Nephron progenitor cell (in vitro differentiated cells): ENCODE measurements around the gene ERCC3.

ENCODE experiments used
- DNase-seq: peaks from one replicate; pipeline ENCODE4 v3.0.0; 2021
- H3K27ac Mint-ChIP-seq: 2 replicates; pipeline ENCODE4 v1.8.0; 2021; ENCODE audit warnings: mild to moderate bottlenecking, moderate library complexity, mixed read lengths
- H3K27me3 Mint-ChIP-seq: 2 replicates; pipeline ENCODE4 v1.8.0; 2021; ENCODE audit warnings: mild to moderate bottlenecking, low read depth, mixed read lengths; ENCODE audit not compliant: poor library complexity
- H3K36me3 Mint-ChIP-seq: 2 replicates; pipeline ENCODE4 v1.8.0; 2021; ENCODE audit warnings: low read depth, mixed read lengths
- H3K4me1 Mint-ChIP-seq: 2 replicates; pipeline ENCODE4 v1.8.0; 2021; ENCODE audit warnings: mixed read lengths
- H3K4me3 Mint-ChIP-seq: 2 replicates; pipeline ENCODE4 v1.8.0; 2021; ENCODE audit warnings: mild to moderate bottlenecking, moderate library complexity, mixed read lengths
- H3K9me3 Mint-ChIP-seq: 2 replicates; pipeline ENCODE4 v1.8.0; 2021; ENCODE audit warnings: mild to moderate bottlenecking, moderate library complexity, mixed read lengths
- CTCF ChIP-seq: fragments of 200-600 bp; sonication (generic); IDR thresholded peaks from 2 replicates; pipeline ENCODE4 v1.5.0; 2021; ENCODE audit warnings: antibody characterized with exemption

The ERCC3 gene

DNA sequence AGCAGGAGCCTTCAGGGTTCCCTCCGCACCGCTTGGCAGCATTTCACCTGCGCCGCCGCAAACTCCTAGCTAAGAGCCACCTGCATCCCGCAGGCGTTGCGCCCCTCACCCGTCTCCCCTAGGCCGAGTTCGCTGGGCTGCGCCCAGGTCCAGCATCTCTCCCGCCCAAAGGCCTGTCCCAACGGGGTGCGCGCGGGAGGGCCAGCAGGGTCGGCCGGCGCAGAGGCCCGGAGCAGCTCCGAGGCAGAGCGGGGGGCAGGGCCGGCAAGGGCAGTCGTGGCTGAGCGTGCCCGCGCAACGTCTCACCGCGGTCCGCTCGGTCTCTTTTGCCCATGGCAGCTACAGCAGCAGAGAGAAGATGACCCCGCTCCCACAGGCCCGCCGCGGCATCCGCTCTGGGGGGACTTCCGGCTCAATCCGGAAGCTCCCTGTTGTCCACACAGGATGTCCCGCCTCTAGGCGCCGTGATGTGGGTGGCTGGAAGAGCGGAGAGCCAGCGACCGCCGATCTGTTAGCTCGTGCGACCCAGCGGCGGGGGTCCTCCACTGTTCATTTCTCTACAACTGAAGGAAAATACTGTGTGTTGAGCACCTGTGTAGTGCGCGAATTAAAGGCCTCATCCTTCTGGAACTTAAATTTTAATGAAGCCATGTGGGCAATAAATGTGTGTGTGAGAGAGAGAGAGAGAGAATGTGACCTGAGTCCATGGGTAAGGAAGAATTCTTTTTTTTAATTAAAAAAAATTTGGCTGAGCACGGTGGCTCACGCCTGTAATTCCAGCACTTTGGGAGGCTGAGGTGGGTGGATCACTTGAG lies at the start of gene ERCC3:
TSS of gene ERCC3 (minus strand) at position 397 of the 815 bp plus-strand sequence. CDS start at position 334, 63 bp downstream.
- TF ChIP-seq CTCF = no peak
- Mint-ChIP-seq H3K36me3 (peaks cover 32% of the 10 kb centered on the region), H3K4me1 (peaks cover 25% of the 10 kb centered on the region), H3K4me3 (peak within 1 kb of the TSS; percentile 100), H3K9me3 (peaks cover 3% of the 10 kb centered on the region), H3K27ac (peak within 1 kb of the TSS; percentile 99), H3K27me3 (no peaks in the 10 kb centered on the region)
- peak; percentile 86 for DNase-seq

- H3K9me3 Mint-ChIP-seq = no peaks in the 10 kb centered on the region
- H3K27me3 Mint-ChIP-seq = no peaks in the 10 kb centered on the region
- DNase-seq = no peak
- no peak overlapping the region for H3K4me3 Mint-ChIP-seq
- H3K4me1 Mint-ChIP-seq = peaks cover 16% of the 10 kb centered on the region
- H3K27ac Mint-ChIP-seq = peak overlapping the region; percentile 89
- H3K36me3 Mint-ChIP-seq = peaks cover 41% of the 10 kb centered on the region
- TF ChIP-seq CTCF = no peak
Observed at GRCh38 chr2:127343277-127343676, 49.3 kb upstream of the ERCC3 start.

DNA sequence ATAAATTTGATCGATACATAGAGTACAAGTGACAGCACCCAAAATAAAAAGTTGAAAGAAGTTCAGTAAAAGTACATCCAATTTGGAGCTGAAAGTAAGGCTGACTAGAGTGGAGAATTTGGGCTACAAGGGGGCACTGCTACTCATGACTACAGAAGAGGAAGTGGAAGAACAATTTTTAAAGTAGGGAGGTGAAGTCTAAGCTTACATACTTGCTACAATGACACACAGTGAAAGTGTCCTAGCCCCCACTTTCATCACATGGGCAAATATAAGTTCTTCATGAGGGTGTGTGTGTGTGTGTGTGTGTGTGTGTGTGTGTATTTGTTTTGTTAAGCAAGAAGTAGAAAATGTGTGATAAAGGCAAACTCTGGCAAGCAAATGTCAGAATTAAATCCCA lies 48.2 kb upstream of the ERCC3 start:
- DNase-seq = no peak
- Mint-ChIP-seq H3K27ac (no peak overlapping the region), H3K9me3 (no peaks in the 10 kb centered on the region), H3K4me3 (no peak overlapping the region), H3K27me3 (no peaks in the 10 kb centered on the region), H3K36me3 (peaks cover 45% of the 10 kb centered on the region), H3K4me1 (peaks cover 16% of the 10 kb centered on the region)
- no peak for TF ChIP-seq CTCF

- H3K4me3 Mint-ChIP-seq = no peak overlapping the region
- H3K9me3 Mint-ChIP-seq = no peaks in the 10 kb centered on the region
- no peak for DNase-seq
- H3K4me1 Mint-ChIP-seq = no peaks in the 10 kb centered on the region
- H3K36me3 Mint-ChIP-seq = peaks cover 42% of the 10 kb centered on the region
- no peak overlapping the region for H3K27ac Mint-ChIP-seq
- no peak for TF ChIP-seq CTCF
- no peaks in the 10 kb centered on the region for H3K27me3 Mint-ChIP-seq
Observed at GRCh38 chr2:127332335-127332734, 38.4 kb upstream of the ERCC3 start.

DNA sequence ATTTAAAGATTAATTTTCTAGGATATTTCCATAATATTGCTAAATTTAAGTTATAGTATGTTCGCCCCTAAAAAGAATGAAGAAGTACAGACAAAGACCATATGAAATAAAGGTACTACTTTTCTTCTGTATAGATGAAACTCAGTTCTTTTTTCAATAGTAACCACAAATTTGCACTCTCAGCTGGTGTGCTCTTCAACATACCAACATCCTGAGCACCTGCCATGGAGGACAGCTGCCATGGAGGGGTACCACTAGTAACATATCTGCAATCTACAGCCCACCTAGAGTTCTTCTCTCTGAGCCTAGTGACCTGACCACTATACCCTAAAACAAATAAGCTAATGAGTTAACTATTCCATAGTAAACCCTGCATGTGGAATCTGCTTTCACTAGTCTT lies 36.8 kb upstream of the ERCC3 start:
- peaks cover 42% of the 10 kb centered on the region for H3K36me3 Mint-ChIP-seq
- no peak for DNase-seq
- H3K27ac Mint-ChIP-seq = no peak overlapping the region
- no peak overlapping the region for H3K4me3 Mint-ChIP-seq
- no peaks in the 10 kb centered on the region for H3K9me3 Mint-ChIP-seq
- no peaks in the 10 kb centered on the region for H3K4me1 Mint-ChIP-seq
- H3K27me3 Mint-ChIP-seq = no peaks in the 10 kb centered on the region
- no peak for TF ChIP-seq CTCF
